OCI-LY1 (cell line): Measurements from ENCODE around the gene PSTPIP1.

Experiments used
- EZH2 ChIP-seq: fragments of 200-600 bp; sonication (generic), shearing (Covaris generic); IDR thresholded peaks from 2 replicates; pipeline ENCODE4 v1.8.0; 2017; ENCODE audit warnings: borderline replicate concordance, mixed run types, mild to moderate bottlenecking, antibody characterized with exemption, low read length, moderate library complexity, mixed read lengths
- TF ChIP-seq, protein P1 (sequence below): fragments of 200-600 bp; sonication (generic), shearing (Covaris generic); IDR thresholded peaks from 2 replicates; pipeline ENCODE4 v1.5.1; 2017; ENCODE audit warnings: mild to moderate bottlenecking, antibody characterized with exemption, low read length, moderate library complexity, mixed read lengths

DNA sequence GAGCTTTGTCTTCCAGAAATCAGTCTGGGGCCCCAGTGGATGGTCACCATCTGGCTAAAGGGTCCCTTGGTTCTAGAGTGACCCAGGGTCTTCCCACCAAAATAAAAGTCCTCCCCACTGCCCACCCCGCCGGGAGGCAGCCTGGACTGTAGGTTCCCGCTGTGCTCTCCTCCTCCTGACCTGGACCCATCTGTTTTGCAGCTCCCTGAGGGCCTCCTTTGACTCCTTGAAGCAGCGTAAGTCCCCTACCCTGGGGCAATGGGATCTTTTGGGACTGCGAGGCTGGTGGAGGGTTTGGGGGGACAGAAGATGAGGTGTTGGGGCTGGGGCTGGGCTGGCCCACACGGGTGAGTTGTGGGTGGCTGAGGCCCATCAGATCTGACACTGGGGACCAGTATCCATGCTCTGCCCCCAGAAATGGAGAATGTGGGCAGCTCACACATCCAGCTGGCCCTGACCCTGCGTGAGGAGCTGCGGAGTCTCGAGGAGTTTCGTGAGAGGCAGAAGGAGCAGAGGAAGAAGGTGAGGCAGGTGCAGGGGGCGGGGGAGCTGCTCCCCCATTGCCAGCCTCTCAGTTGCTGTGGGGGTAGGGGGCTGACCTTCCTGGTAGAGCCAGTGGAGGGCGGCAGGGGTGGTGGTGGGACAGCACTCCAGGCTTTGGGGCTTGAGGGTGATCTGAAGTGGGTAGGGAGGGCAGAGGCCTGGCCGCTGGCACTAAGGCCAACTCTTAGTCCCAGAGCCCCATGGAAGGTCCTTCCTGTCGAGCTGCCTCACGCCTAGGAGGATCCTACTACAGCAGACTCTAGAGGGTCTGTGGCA lies 30.4 kb downstream of the PSTPIP1 start:
- TF ChIP-seq EZH2: no peak
- TF ChIP-seq, protein P1, sequence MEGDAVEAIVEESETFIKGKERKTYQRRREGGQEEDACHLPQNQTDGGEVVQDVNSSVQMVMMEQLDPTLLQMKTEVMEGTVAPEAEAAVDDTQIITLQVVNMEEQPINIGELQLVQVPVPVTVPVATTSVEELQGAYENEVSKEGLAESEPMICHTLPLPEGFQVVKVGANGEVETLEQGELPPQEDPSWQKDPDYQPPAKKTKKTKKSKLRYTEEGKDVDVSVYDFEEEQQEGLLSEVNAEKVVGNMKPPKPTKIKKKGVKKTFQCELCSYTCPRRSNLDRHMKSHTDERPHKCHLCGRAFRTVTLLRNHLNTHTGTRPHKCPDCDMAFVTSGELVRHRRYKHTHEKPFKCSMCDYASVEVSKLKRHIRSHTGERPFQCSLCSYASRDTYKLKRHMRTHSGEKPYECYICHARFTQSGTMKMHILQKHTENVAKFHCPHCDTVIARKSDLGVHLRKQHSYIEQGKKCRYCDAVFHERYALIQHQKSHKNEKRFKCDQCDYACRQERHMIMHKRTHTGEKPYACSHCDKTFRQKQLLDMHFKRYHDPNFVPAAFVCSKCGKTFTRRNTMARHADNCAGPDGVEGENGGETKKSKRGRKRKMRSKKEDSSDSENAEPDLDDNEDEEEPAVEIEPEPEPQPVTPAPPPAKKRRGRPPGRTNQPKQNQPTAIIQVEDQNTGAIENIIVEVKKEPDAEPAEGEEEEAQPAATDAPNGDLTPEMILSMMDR: no peak
